ENCODE data around the gene COL25A1.

The COL25A1 gene

GRCh38 chr4:109302361-109303139 lies at the start of gene COL25A1:
Gene COL25A1, minus strand, starts transcription at chr4:109302658.
- peak; percentile 49 for DNase-seq (ENCODE audit: low read depth, low spot score)
- peak within 1 kb of the TSS; percentile 51 for H3K4me3 ChIP-seq (ENCODE audit: low read depth, low read length)
- no peak for TF ChIP-seq CTCF (IDR thresholded peaks at IDR 0.05; ENCODE audit: low read depth, low read length)
- in situ Hi-C loops (cut with HindIII; ENCODE audit: low sequenced_read_pairs): no loop called here

GRCh38 chr4:109350121-109350520 lies 47.7 kb upstream of the COL25A1 start:
- in situ Hi-C loops (cut with HindIII; ENCODE audit: low sequenced_read_pairs): no loop called here
- no peak for DNase-seq (ENCODE audit: low read depth, low spot score)
- H3K4me3 ChIP-seq (ENCODE audit: low read depth, low read length): no peak overlapping the region
- TF ChIP-seq CTCF (IDR thresholded peaks at IDR 0.05; ENCODE audit: low read depth, low read length): no peak

- no peak overlapping the region for H3K4me3 ChIP-seq (ENCODE audit: low read depth, low read length)
- DNase-seq (ENCODE audit: low read depth, low spot score): no peak
- in situ Hi-C loops (cut with HindIII; ENCODE audit: low sequenced_read_pairs): no loop called here
- TF ChIP-seq CTCF (IDR thresholded peaks at IDR 0.05; ENCODE audit: low read depth, low read length): no peak
Observed at GRCh38 chr4:109334129-109335105, 32.0 kb upstream of the COL25A1 start.

- TF ChIP-seq CTCF (IDR thresholded peaks at IDR 0.05; ENCODE audit: low read depth, low read length): peak; percentile 23
- in situ Hi-C loops (cut with HindIII; ENCODE audit: low sequenced_read_pairs): no loop called here
- no peak for DNase-seq (ENCODE audit: low read depth, low spot score)
- H3K4me3 ChIP-seq (ENCODE audit: low read depth, low read length): no peak overlapping the region
Observed at GRCh38 chr4:109332926-109333464, 30.5 kb upstream of the COL25A1 start.

- in situ Hi-C loops (cut with HindIII; ENCODE audit: low sequenced_read_pairs): no loop called here
- DNase-seq (ENCODE audit: low read depth, low spot score): no peak
- TF ChIP-seq CTCF (IDR thresholded peaks at IDR 0.05; ENCODE audit: low read depth, low read length): no peak
- H3K4me3 ChIP-seq (ENCODE audit: low read depth, low read length): no peak overlapping the region
Observed at GRCh38 chr4:109327641-109328040, 25.2 kb upstream of the COL25A1 start.

GRCh38 chr4:109325698-109326097 lies 23.2 kb upstream of the COL25A1 start:
- in situ Hi-C loops (cut with HindIII; ENCODE audit: low sequenced_read_pairs): no loop called here
- TF ChIP-seq CTCF (IDR thresholded peaks at IDR 0.05; ENCODE audit: low read depth, low read length): no peak

More at GRCh38 chr4:109325698-109326097, 23.2 kb upstream of the COL25A1 start:
- H3K4me3 ChIP-seq (ENCODE audit: low read depth, low read length): no peak overlapping the region
- no peak for DNase-seq (ENCODE audit: low read depth, low spot score)
